Fibroblast of mammary gland (primary cell): ENCODE measurements around the gene CCR3.

ENCODE experiments used
- DNase-seq: peaks from one replicate; pipeline ENCODE4 v3.0.0-alpha.2; 2010; ENCODE audit warnings: low read depth
- H3K4me3 ChIP-seq: 2 replicates; pipeline ENCODE4 v1.5.1; 2011; ENCODE audit warnings: low read depth, mild to moderate bottlenecking, low read length, moderate library complexity; ENCODE audit not compliant: control insufficient read depth
- CTCF ChIP-seq: conservative IDR thresholded peaks from 2 replicates; pipeline ENCODE4 v1.5.1; 2011; ENCODE audit warnings: low read depth, low read length, inconsistent platforms; ENCODE audit not compliant: control insufficient read depth, insufficient read depth

The CCR3 gene

GRCh38 chr3:46242120-46242519 lies at the start of gene CCR3:
Gene CCR3, plus strand, starts transcription at chr3:46242460. Its CDS starts 22,699 bp downstream, at chr3:46265159.
- no peak for DNase-seq

GRCh38 chr3:46192939-46193338 lies 49.3 kb upstream of the CCR3 start:
- no peak overlapping the region for H3K4me3 ChIP-seq
- DNase-seq = no peak
- no peak for TF ChIP-seq CTCF

More at GRCh38 chr3:46242120-46242519, at the start of gene CCR3:
- no peak for TF ChIP-seq CTCF
- H3K4me3 ChIP-seq = no peak within 1 kb of the TSS

GRCh38 chr3:46193436-46193835 lies 48.8 kb upstream of the CCR3 start:
- H3K4me3 ChIP-seq = no peak overlapping the region
- no peak for TF ChIP-seq CTCF
- peak; percentile 76 for DNase-seq

GRCh38 chr3:46194868-46195553 lies 47.2 kb upstream of the CCR3 start:
- no peak for TF ChIP-seq CTCF
- H3K4me3 ChIP-seq = no peak overlapping the region
- DNase-seq = no peak

- no peak for TF ChIP-seq CTCF
- no peak for DNase-seq
- H3K4me3 ChIP-seq = no peak overlapping the region
These were observed 45.9 kb upstream of the CCR3 start for GRCh38 chr3:46196261-46196957.

- TF ChIP-seq CTCF = no peak
- H3K4me3 ChIP-seq = no peak overlapping the region
- no peak for DNase-seq
These were observed 42.0 kb upstream of the CCR3 start for GRCh38 chr3:46200211-46200610.

GRCh38 chr3:46200790-46201189 lies 41.5 kb upstream of the CCR3 start:
- H3K4me3 ChIP-seq = no peak overlapping the region
- DNase-seq = no peak
- TF ChIP-seq CTCF = no peak
